Measurements from ENCODE around the gene CCDC85C.

Gene CCDC85C

GRCh38 chr14:99522934-99523703 lies 80.9 kb downstream of the CCDC85C start:
- DNase-seq (ENCODE audit: low read depth in 2 of 2), result no peak

- no peak for DNase-seq (ENCODE audit: low read depth in 2 of 2)
These were observed 81.5 kb downstream of the CCDC85C start for GRCh38 chr14:99522457-99522891.

GRCh38 chr14:99522025-99522401 lies 82.0 kb downstream of the CCDC85C start:
- DNase-seq (ENCODE audit: low read depth in 2 of 2), result no peak

GRCh38 chr14:99521176-99522024 lies 82.6 kb downstream of the CCDC85C start:
- DNase-seq (ENCODE audit: low read depth in 2 of 2), result no peak

GRCh38 chr14:99520571-99521081 lies 83.4 kb downstream of the CCDC85C start:
- no peak for DNase-seq (ENCODE audit: low read depth in 2 of 2)

- no peak for DNase-seq (ENCODE audit: low read depth in 2 of 2)
These were observed 84.0 kb downstream of the CCDC85C start for GRCh38 chr14:99519931-99520421.

GRCh38 chr14:99519347-99519881 lies 84.6 kb downstream of the CCDC85C start:
- no peak for DNase-seq (ENCODE audit: low read depth in 2 of 2)

- peak; percentile 48 to 61 for DNase-seq (ENCODE audit: low read depth in 2 of 2)
These were observed 85.3 kb downstream of the CCDC85C start for GRCh38 chr14:99518441-99519346.

GRCh38 chr14:99517643-99518381 lies 86.2 kb downstream of the CCDC85C start:
- DNase-seq (ENCODE audit: low read depth in 2 of 2), result no peak

GRCh38 chr14:99516871-99517642 lies 87.0 kb downstream of the CCDC85C start:
- no peak for DNase-seq (ENCODE audit: low read depth in 2 of 2)

GRCh38 chr14:99516156-99516870 lies 87.7 kb downstream of the CCDC85C start:
- no peak for DNase-seq (ENCODE audit: low read depth in 2 of 2)

- no peak for DNase-seq (ENCODE audit: low read depth in 2 of 2)
These were observed 88.5 kb downstream of the CCDC85C start for GRCh38 chr14:99515301-99516155.

- no peak for DNase-seq (ENCODE audit: low read depth in 2 of 2)
These were observed 89.3 kb downstream of the CCDC85C start for GRCh38 chr14:99514552-99515300.

GRCh38 chr14:99513946-99514551 lies 90.0 kb downstream of the CCDC85C start:
- no peak for DNase-seq (ENCODE audit: low read depth in 2 of 2)

- DNase-seq (ENCODE audit: low read depth in 2 of 2), result no peak
These were observed 90.8 kb downstream of the CCDC85C start for GRCh38 chr14:99513183-99513694.

- DNase-seq (ENCODE audit: low read depth in 2 of 2), result no peak
These were observed 91.3 kb downstream of the CCDC85C start for GRCh38 chr14:99512571-99513182.
